Left lung (tissue), 14 donors: Measurements from ENCODE around the gene FAM3D. TPM values are rescaled to one million over a fixed set of nuclear protein-coding genes. Genes with fewer than 3 reads are reported as not detected.
"Not testable (repeated sequence)": the region's sequence is repeated elsewhere in the genome, so short reads cannot be mapped to it uniquely, and the experiment has no call there.

Source experiments
- ATAC-seq: fragments of 200-7000 bp; cut with Tn5 transposase; one replicate; pipeline ENCODE4 v1.9.1; 2020; ENCODE audit warnings: moderate library complexity
- DNase-seq, 4 donors: peaks; one replicate each; pipeline ENCODE4 v3.0.0-alpha.2; 2013 to 2020
- H3K27ac ChIP-seq, 2 donors: fragments of 200-600 bp; sonication (generic) in 1 of 2; one replicate each; pipeline versions ENCODE4 v1.5.0 to v1.8.0; 2020 to 2021
- H3K27me3 ChIP-seq, 2 donors: fragments of 200-600 bp; sonication (generic) in 1 of 2; one replicate each; pipeline versions ENCODE4 v1.5.0 to v1.8.0; 2020 to 2021
- H3K36me3 ChIP-seq, 2 donors: fragments of 200-600 bp; sonication (generic) in 1 of 2; one replicate each; pipeline versions ENCODE4 v1.5.0 to v1.8.0; 2020 to 2021
- H3K4me1 ChIP-seq, 2 donors: fragments of 200-600 bp; one replicate each; pipeline ENCODE4 v1.8.0; 2021
- H3K4me3 ChIP-seq, 2 donors: fragments of 200-600 bp; sonication (generic) in 1 of 2; one replicate each; pipeline versions ENCODE4 v1.5.0 to v1.8.0; 2020 to 2021; ENCODE audit warnings: mild to moderate bottlenecking in 1 of 2
- H3K9me3 ChIP-seq, 2 donors: fragments of 200-600 bp; sonication (generic) in 1 of 2; one replicate each; pipeline versions ENCODE4 v1.5.0 to v1.8.0; 2020 to 2021
- CTCF ChIP-seq, 2 donors: fragments of 200-600 bp; sonication (generic) in 1 of 2; IDR thresholded peaks; one replicate each; pipeline versions ENCODE4 v1.5.0 to v1.8.0; 2021; ENCODE audit warnings: antibody characterized with exemption in 2 of 2
- intact Hi-C, 2 donors: fragments of 100-400 bp; cut with DNase I; formaldehyde crosslinking; loops; one replicate each; pipeline versions ENCODE4 v1.11.2 to v1.14.2; 2022
- long read RNA-seq, 12 donors: library from polyadenylated mRNA in 2 of 12; unstranded in 2 of 12; transcript quantifications; one replicate each; pipeline ENCODE4 v2.0.0 and lab custom pipeline, GENCODE V29; 2019 to 2026
- polyA plus RNA-seq, 6 donors: library from polyadenylated mRNA; unstranded; fragments of 120-200 nt; gene quantifications; one replicate each; pipeline ENCODE4 v1.2.1, GENCODE V29; 2013; ENCODE audit not compliant: insufficient read length in 6 of 6
- total RNA-seq, 2 donors: library from RNA; stranded (reverse); fragmentation: NEBNext Ultra II Directional; extraction: Animal tissue kit (Norgen Biotek cat#: 25700); gene quantifications; one replicate each; pipeline ENCODE4 v1.2.1, GENCODE V29; 2021
- donor health status: DM: no; HTN: yes; CAD: no.
- donor health status: DM: no; HTN: no; CAD: no.

The FAM3D gene, protein sequence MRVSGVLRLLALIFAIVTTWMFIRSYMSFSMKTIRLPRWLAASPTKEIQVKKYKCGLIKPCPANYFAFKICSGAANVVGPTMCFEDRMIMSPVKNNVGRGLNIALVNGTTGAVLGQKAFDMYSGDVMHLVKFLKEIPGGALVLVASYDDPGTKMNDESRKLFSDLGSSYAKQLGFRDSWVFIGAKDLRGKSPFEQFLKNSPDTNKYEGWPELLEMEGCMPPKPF
- total RNA-seq = 1 to 10 TPM; 1.5 to 3.9 TPM
- polyA plus RNA-seq = 1 to 10 TPM; 2.2 to 4.4 (median 3.5) TPM
- long read RNA-seq, donor 1, partial matches to known transcripts = 0 of 1 reads
- long read RNA-seq, donor 1, other reads (novel, unspliced or antisense) = 0 of 1 reads
- long read RNA-seq, donor 2 = 0 reads
- long read RNA-seq, donor 3 = 0 reads
- long read RNA-seq, donor 4, partial matches to known transcripts = 0 of 4 reads
- long read RNA-seq, donor 4, other reads (novel, unspliced or antisense) = 3 of 4 reads
- long read RNA-seq, donor 5 = 0 reads
- long read RNA-seq, donor 6 = 0 reads
- long read RNA-seq, donor 7 = 0 reads
- long read RNA-seq, donor 8, partial matches to known transcripts = 0 of 1 reads
- long read RNA-seq, donor 8, other reads (novel, unspliced or antisense) = 0 of 1 reads
- long read RNA-seq, donor 9 = 0 reads
- long read RNA-seq, donor 10, partial matches to known transcripts = 0 of 9 reads
- long read RNA-seq, donor 10, other reads (novel, unspliced or antisense) = 5 of 9 reads
- long read RNA-seq, donor 11 = 0 reads
- long read RNA-seq, donor 12 = 0 reads

DNA sequence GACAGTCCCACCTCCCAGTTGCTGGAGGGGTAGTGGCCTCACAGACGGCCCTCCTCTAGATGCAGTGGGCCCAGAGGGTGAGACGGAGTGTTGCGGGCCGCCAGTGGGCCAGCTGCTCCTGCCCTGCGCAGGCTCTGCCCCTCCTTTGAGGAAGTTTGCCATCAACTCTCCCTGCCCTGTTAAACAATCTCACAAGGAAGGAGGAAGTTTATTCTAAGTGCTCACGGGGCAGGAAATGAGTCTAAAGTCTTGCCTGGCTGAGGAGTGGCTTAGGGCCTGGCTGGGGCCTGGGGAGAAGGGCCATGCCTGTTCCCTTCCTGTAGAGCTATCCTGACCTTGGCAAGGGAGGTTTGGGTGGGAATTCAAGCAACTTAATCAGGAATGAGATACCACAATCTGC lies at the start of gene FAM3D:
TSS of gene FAM3D (minus strand) at position 92 of the 400 bp plus-strand sequence. CDS start 11,211 bp downstream, outside the sequence.
- Histone ChIP-seq H3K4me1 (no peaks in the 10 kb centered on the region), H3K27ac (peak within 1 kb of the TSS; percentile 59 to 73), H3K36me3 (no peaks in the 10 kb centered on the region), H3K27me3 (no peaks in the 10 kb centered on the region), H3K4me3 (no peak within 1 kb of the TSS), H3K9me3 (no peaks in the 10 kb centered on the region)
- ATAC-seq = peak; percentile 83
- intact Hi-C loops = no loop called here
- TF ChIP-seq CTCF (IDR thresholded peaks at IDR 0.05) = no peak
- DNase-seq = no peak

- no peak for DNase-seq
- H3K4me1 ChIP-seq = no peaks in the 10 kb centered on the region
- no peak for ATAC-seq
- no peak overlapping the region for H3K27ac ChIP-seq
- H3K27me3 ChIP-seq = no peaks in the 10 kb centered on the region
- no peaks in the 10 kb centered on the region for H3K36me3 ChIP-seq
- TF ChIP-seq CTCF (IDR thresholded peaks at IDR 0.05) = no peak
- H3K9me3 ChIP-seq = peaks cover 0 to 2% of the 10 kb centered on the region in 2 donors
- intact Hi-C loops = no loop called here
- H3K4me3 ChIP-seq = no peak overlapping the region
Measured at GRCh38 chr3:58713715-58714401, 47.3 kb upstream of the FAM3D start.

DNA sequence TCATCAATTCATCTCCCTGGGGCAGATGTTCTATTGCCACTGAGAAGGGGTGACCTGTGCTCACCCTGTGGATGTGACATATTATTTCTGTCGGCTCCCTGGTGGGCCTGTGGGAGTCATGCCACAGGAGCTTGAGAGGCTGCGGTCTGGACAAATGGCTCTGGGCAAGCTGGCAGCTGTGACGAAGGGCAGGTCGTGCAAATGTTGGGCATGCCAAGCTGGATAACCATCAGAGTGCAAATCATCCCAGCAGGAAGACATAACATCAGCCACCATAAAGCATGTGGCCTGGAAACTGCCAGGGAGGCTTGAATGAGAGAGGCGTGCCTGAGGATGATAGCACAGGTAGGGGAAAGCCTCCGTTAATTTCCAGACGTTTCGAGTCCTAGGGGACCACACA lies 45.3 kb upstream of the FAM3D start:
- H3K27me3 ChIP-seq = no peaks in the 10 kb centered on the region
- TF ChIP-seq CTCF (IDR thresholded peaks at IDR 0.05) = no peak
- no peaks in the 10 kb centered on the region for H3K4me1 ChIP-seq
- no peaks in the 10 kb centered on the region for H3K36me3 ChIP-seq
- no peak overlapping the region for H3K27ac ChIP-seq
- ATAC-seq = no peak
- intact Hi-C loops = no loop called here
- peaks cover 0 to 2% of the 10 kb centered on the region in 2 donors for H3K9me3 ChIP-seq
- no peak for DNase-seq
- H3K4me3 ChIP-seq = no peak overlapping the region

DNA sequence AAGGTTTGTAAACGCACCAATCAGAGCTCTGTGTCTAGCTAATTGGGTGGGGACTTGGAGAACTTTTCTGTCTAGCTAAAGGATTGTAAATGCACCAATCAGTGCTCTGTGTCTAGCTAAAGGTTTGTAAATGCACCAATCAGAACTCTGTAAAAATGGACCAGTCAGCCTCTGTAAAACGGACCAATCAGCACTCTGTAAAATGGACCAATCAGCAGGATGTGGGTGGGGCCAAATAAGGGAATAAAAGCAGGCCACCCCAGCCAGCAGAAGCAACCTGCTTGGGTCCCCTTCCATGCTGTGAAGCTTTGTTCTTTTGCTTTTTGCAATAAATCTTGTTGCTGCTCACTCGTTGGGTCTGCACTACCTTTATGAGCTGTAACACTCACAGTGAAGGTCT lies 42.4 kb upstream of the FAM3D start:
- H3K4me1 ChIP-seq, H3K36me3 ChIP-seq, ATAC-seq, intact Hi-C loops, H3K4me3 ChIP-seq, H3K27ac ChIP-seq, H3K9me3 ChIP-seq, DNase-seq, H3K27me3 ChIP-seq: not testable (repeated sequence)

- intact Hi-C loops = no loop called here
- no peak for TF ChIP-seq CTCF (IDR thresholded peaks at IDR 0.05)
- no peak overlapping the region for H3K27ac ChIP-seq
- no peaks in the 10 kb centered on the region for H3K4me1 ChIP-seq
- no peaks in the 10 kb centered on the region for H3K27me3 ChIP-seq
- H3K9me3 ChIP-seq = no peaks in the 10 kb centered on the region
- no peak overlapping the region for H3K4me3 ChIP-seq
- no peak for ATAC-seq
- H3K36me3 ChIP-seq = no peaks in the 10 kb centered on the region
- no peak for DNase-seq
Measured at GRCh38 chr3:58708116-58708791, 41.7 kb upstream of the FAM3D start.
